MCF 10A (cell line): ENCODE data around the gene CRB1. TPM values are rescaled to one million over a fixed set of nuclear protein-coding genes. Genes with fewer than 3 reads are reported as not detected.

Source experiments
- BruUV-seq: library from RNA; stranded (reverse); fragments of 400-500 nt; replicated peaks from 2 replicates; lab custom pipeline; 2021; lab: Mats Ljungman, UMichigan
- CTCF ChIA-PET: fragments of 300-600 bp; sonication (Branson Sonifier 250); formaldehyde crosslinking; extraction: SDS; loops from one replicate; lab custom pipeline; 2021; ENCODE audit warnings: antibody characterized with exemption, inconsistent platforms; lab: Yijun Ruan, JAX
- POLR2A ChIA-PET: fragments of 300-600, 350-650 bp; sonication (Branson Sonifier 250); formaldehyde crosslinking; extraction: SDS; loops from one replicate; lab custom pipeline; 2020; ENCODE audit warnings: antibody characterized with exemption, inconsistent platforms; lab: Yijun Ruan, JAX
- DNase-seq: peaks from one replicate; pipeline ENCODE4 v3.0.0-alpha.2; 2018; ENCODE audit not compliant: unreplicated experiment
- H3K27ac Mint-ChIP-seq: one replicate; pipeline ENCODE4 v1.8.0; 2022; ENCODE audit warnings: mild to moderate bottlenecking, low read depth, mixed read lengths; ENCODE audit not compliant: unreplicated experiment
- H3K27me3 Mint-ChIP-seq: one replicate; pipeline ENCODE4 v1.8.0; 2022; ENCODE audit warnings: mixed read lengths; ENCODE audit not compliant: insufficient read depth, unreplicated experiment
- H3K36me3 Mint-ChIP-seq: one replicate; pipeline ENCODE4 v1.8.0; 2022; ENCODE audit warnings: mild to moderate bottlenecking, moderate library complexity, mixed read lengths; ENCODE audit not compliant: insufficient read depth, unreplicated experiment
- H3K4me1 Mint-ChIP-seq: one replicate; pipeline ENCODE4 v1.8.0; 2022; ENCODE audit warnings: mixed read lengths; ENCODE audit not compliant: insufficient read depth, unreplicated experiment
- H3K4me3 Mint-ChIP-seq: one replicate; pipeline ENCODE4 v1.8.0; 2022; ENCODE audit warnings: mild to moderate bottlenecking, moderate library complexity, mixed read lengths; ENCODE audit not compliant: unreplicated experiment
- H3K9me3 Mint-ChIP-seq: one replicate; pipeline ENCODE4 v1.8.0; 2022; ENCODE audit warnings: mixed read lengths; ENCODE audit not compliant: unreplicated experiment
- intact Hi-C: fragments of 100-400 bp; cut with micrococcal nuclease; formaldehyde crosslinking; loops from 2 replicates; pipeline ENCODE4 v1.14.1; 2022
- total RNA-seq: library from RNA; stranded (reverse); gene quantifications from 2 replicates; pipeline ENCODE4 v1.2.3, GENCODE V29; 2022
- TF ChIP-seq, protein P1 (sequence below): fragments of 200-600 bp; IDR thresholded peaks from one replicate; pipeline ENCODE4 v1.8.0; 2022; ENCODE audit warnings: antibody characterized with exemption, mild to moderate bottlenecking; ENCODE audit not compliant: unreplicated experiment

Gene CRB1
- total RNA-seq, 1 experiment from 2014 or later = 0.65 TPM

DNA sequence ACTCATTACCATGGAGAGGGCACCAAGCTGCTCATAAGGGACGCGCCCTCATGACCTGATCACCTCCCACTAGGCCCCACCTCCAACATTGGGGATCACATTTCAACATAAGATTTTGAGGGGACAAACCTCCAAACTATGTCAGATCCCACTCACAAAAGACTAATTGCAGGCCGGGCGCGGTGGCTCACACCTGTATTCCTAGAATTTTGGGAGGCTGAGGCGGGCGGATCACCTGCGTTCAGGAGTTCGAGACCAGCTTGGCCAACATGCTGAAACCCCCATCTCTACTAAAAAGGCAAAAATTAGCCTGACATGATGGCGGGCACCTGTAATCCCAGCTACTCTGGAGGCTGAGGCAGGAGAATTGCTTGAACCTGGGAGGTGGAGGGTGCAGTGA lies 228.7 kb downstream of the CRB1 start:
- intact Hi-C loops = no loop called here
- POLR2A ChIA-PET = no interaction called here
- H3K36me3 Mint-ChIP-seq = no peaks in the 10 kb centered on the region
- H3K27me3 Mint-ChIP-seq = no peaks in the 10 kb centered on the region
- no peak for DNase-seq
- H3K27ac Mint-ChIP-seq = no peak overlapping the region
- CTCF ChIA-PET = interaction anchor here (0.6 to 1.2 kb wide), 2 partner anchors 23 to 442 kb away, joined by 3 to 5 read pairs; no protein-coding TSS in a partner anchor
- TF ChIP-seq, protein P1, sequence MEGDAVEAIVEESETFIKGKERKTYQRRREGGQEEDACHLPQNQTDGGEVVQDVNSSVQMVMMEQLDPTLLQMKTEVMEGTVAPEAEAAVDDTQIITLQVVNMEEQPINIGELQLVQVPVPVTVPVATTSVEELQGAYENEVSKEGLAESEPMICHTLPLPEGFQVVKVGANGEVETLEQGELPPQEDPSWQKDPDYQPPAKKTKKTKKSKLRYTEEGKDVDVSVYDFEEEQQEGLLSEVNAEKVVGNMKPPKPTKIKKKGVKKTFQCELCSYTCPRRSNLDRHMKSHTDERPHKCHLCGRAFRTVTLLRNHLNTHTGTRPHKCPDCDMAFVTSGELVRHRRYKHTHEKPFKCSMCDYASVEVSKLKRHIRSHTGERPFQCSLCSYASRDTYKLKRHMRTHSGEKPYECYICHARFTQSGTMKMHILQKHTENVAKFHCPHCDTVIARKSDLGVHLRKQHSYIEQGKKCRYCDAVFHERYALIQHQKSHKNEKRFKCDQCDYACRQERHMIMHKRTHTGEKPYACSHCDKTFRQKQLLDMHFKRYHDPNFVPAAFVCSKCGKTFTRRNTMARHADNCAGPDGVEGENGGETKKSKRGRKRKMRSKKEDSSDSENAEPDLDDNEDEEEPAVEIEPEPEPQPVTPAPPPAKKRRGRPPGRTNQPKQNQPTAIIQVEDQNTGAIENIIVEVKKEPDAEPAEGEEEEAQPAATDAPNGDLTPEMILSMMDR = no peak
- no TSS peak for BruUV-seq
- H3K9me3 Mint-ChIP-seq = no peaks in the 10 kb centered on the region
- no peaks in the 10 kb centered on the region for H3K4me1 Mint-ChIP-seq
- H3K4me3 Mint-ChIP-seq = no peak overlapping the region

DNA sequence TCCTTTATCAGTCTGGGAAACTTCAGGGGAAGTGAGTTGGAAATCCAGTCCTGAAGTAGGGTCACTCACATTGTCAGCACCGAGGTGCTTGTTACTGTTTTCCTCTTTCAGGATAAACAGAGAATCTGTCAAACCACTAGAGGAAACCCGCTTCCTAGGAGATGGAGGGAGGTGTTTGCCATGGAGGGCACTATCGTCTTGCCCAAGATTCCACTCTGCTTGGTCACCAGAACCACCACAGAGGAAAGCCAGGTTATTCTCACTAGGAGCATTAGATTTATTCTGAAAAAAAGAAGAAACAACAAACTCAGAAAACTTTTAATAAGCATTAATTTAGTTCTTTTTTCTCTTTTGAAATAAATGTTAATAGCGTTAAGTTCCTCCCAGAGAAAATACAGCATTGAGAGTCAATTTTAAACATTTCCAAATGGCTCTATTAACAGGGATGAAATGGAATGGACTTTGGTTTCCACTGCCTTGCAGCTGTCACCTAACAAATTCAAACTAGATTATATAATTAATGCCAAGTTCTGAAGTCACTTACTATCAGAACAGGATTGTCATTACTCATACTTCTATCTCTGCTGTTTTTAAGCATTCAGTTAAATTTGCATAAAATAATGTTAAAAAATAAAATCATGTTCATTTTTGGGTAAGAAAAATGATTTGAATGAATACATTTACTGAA lies 242.8 kb downstream of the CRB1 start:
- ChIA-PET CTCF (interaction anchor here (0.7 to 1.6 kb wide), 4 partner anchors 9 to 111 kb away, joined by 3 to 17 read pairs (median 4); no protein-coding TSS in a partner anchor), POLR2A (no interaction called here)
- BruUV-seq = no TSS peak
- no peaks in the 10 kb centered on the region for H3K9me3 Mint-ChIP-seq
- intact Hi-C loops = no loop called here
- no peaks in the 10 kb centered on the region for H3K27me3 Mint-ChIP-seq
- TF ChIP-seq, protein P1 = no peak
- H3K36me3 Mint-ChIP-seq = peaks cover 23% of the 10 kb centered on the region
- DNase-seq = no peak
- no peak overlapping the region for H3K27ac Mint-ChIP-seq
- no peak overlapping the region for H3K4me3 Mint-ChIP-seq
- H3K4me1 Mint-ChIP-seq = no peaks in the 10 kb centered on the region

DNA sequence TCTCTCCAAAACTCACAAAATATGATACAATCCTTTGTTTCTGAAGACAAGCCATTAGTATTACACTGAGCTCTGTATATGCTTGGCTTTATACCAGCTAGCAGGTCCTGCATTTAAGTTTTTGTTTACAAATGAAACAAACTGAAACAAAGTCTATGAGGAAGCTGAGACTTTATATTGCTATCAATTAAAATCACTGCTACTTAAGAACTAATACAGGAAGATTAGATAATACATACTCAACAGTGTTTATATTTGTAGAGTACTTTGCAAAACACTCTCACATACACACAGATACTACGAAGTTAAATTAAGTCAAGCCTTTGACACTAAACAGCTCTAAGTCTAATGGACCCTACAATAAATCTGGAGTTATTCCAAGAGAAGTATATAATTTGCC lies 247.4 kb downstream of the CRB1 start:
- no peaks in the 10 kb centered on the region for H3K9me3 Mint-ChIP-seq
- TF ChIP-seq, protein P1 = no peak
- H3K4me3 Mint-ChIP-seq = no peak overlapping the region
- ChIA-PET POLR2A (no interaction called here), CTCF (interaction anchor here (0.7 to 1.6 kb wide), 7 partner anchors 12 to 952 kb away, joined by 3 to 5 read pairs (median 4); no protein-coding TSS in a partner anchor)
- H3K4me1 Mint-ChIP-seq = no peaks in the 10 kb centered on the region
- no peaks in the 10 kb centered on the region for H3K27me3 Mint-ChIP-seq
- peaks cover 17% of the 10 kb centered on the region for H3K36me3 Mint-ChIP-seq
- H3K27ac Mint-ChIP-seq = no peak overlapping the region
- intact Hi-C loops = no loop called here
- BruUV-seq = no TSS peak
- DNase-seq = no peak

DNA sequence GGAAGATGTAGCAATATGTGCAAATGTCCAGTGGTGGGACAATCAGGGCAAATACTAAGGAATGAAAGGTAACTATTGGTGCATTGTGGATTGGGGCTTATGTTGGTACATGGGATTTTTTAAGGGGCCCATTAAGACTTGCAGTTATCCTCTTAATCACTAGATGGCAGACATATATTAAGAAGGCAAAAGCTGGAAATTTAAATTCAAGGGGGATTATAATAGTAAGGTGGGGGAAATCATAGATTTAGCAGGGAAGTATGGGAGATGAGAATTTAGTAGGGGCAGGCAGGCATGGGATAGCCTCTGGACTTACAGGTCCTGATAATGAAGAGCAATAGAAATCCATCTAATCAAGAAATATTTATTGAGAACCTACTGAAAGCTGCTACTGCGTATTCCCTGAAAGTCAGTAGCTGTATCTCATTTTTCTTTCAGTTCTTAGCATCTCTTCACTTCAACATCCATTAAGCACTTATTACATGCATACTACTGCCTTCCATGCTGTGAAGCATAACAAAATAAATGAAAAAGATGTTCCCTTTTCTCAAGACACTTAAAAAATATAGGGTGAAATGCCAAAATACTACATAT lies 251.8 kb downstream of the CRB1 start:
- no peaks in the 10 kb centered on the region for H3K9me3 Mint-ChIP-seq
- no peak overlapping the region for H3K4me3 Mint-ChIP-seq
- H3K4me1 Mint-ChIP-seq = peaks cover 5% of the 10 kb centered on the region
- TF ChIP-seq, protein P1 = peak; percentile 63
- intact Hi-C loops = loop anchor here (2.0 to 10.0 kb wide), 9 partner anchors 97 to 945 kb away; partner anchors contain the start of gene NEK7
- BruUV-seq = no TSS peak
- no peaks in the 10 kb centered on the region for H3K27me3 Mint-ChIP-seq
- DNase-seq = peak; percentile 30
- POLR2A ChIA-PET = no interaction called here
- peaks cover 6% of the 10 kb centered on the region for H3K36me3 Mint-ChIP-seq
- CTCF ChIA-PET = interaction anchor here (0.5 to 2.9 kb wide), 54 partner anchors 8 to 1418 kb away, joined by 3 to 22 read pairs (median 4); no protein-coding TSS in a partner anchor
- H3K27ac Mint-ChIP-seq = no peak overlapping the region
